NCI-H345 treated with DMSO at 0.1 percent for 48 hours (cell line): ENCODE measurements around the gene QSOX2.

Experiments
- DNase-seq: peaks from one replicate; lab custom pipeline; 2025; ENCODE audit not compliant: unreplicated experiment; lab: John Stamatoyannopoulos, UW

The QSOX2 gene

DNA sequence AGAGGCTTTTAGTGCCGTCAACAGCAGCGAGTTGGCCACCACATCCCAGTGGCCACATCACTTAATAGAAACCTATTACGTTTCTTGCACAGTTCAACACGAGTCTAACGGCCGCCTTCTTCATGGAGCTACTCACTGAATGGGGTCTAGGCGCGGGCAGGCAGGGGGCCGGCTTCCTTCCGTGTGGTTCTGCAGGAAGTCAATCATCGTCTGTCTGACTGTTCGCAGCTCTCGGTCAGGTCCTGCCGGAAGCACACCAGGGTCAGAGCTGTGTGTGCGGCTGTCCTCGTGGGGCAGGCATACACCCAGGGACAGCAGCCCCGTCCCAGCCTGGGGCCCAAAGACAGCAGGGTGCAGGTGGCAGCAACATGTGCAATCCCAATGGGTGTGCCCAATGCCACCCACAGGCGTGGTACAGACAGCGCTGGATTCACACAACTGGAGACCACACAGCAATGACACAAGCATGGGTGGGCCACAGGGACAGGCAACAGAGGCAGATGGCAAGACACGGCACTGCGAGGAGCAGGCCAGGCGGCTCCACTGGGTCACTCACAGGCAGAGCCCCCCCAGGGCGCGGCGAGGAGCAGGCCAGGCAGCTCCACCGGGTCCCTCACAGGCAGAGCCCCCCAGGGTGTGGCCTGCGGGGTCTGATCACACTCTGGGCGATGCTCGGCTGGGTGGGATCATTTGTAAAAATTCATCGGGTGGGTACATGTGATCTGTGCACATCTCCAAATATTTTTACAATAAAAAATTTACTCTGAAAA is 21.6 kb downstream of the QSOX2 start:
- no peak for DNase-seq

DNA sequence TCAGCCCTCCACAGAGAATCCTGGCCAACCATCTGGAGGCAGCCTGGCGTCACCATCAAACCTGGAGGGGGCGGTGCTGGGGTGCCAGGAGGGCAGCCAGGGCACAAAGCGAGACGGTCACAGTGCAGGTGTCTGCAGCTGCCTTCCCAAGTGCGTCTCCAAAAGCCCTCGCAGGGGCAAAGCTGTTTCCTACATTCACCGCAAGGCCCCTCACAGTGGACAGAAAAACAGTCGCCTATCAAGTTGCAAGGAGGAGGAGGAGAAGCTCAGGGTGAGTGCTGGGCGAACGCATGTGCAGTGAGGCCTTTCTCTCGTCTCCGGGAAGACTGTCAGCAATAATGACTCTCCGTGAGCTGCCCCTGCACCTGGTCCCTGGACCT is 22.7 kb downstream of the QSOX2 start:
- DNase-seq = no peak

DNA sequence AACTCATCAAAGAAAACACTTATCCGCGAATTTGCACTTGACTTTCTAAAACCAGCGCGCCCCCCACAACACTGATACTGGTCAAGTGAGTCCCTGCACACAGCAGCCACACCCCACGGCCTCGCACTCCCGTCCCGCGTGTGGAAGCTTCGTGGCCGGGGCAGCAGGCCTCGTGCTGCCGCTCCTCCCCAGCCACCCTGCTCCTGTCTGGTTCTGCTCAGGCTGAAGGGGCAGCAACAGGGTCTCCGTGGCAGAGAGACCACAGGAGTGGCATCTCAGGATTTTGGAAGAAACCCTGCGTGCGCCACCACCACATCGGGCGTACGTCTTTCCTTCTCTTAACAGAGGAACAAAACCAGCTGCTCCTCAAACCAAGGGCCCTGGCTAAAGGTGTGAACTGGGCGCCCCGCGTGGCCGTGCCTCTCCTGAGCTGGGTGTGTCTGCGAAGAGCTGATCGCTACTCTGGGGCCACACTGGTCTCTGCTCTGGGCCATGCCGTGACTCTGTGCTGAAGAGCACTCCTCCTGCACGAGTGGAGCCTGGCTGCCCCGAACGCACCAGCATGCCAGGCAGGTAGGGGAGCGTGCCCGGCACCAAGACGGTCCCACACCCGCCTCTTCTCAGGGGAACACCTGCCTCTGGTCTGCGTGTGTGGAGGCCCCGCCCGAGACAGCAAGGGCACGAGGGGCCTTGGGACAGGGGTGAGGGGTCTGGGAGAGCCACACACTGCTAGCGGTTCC is 23.3 kb downstream of the QSOX2 start:
- DNase-seq = no peak

DNA sequence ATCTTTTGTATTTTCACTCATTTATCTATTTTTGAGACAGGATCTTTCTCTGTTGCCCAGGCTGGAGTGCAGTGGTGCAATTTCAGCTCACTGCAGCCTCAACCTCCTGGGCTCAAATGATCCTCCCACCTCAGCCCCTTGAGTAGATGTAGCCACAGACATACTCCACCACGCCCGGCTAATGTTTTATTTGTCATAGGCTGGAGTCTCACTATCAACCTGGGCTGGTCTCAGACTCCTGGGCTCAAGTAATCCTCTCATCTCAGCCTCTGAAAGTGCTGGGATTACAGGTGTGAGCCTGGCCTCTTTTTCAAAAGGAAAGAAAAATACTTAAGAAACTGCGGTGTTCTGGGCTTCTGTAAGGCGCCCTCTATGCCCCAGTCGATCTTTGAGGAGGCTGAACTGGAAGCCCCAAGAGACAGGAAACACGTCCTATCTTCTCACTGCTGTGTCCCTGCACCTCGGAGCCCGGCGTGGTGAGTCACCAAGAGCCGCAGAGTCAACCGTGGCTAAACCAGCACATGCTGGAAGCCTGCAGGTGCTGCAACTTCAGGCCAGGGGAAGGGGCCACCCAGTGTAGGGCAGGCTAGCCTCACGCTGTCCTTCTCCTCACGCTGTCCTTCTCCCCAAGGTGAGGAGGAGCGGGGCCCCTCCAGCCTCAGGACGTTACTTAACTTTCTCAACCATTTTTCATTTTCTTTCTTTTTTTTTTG is 25.4 kb downstream of the QSOX2 start:
- no peak for DNase-seq

DNA sequence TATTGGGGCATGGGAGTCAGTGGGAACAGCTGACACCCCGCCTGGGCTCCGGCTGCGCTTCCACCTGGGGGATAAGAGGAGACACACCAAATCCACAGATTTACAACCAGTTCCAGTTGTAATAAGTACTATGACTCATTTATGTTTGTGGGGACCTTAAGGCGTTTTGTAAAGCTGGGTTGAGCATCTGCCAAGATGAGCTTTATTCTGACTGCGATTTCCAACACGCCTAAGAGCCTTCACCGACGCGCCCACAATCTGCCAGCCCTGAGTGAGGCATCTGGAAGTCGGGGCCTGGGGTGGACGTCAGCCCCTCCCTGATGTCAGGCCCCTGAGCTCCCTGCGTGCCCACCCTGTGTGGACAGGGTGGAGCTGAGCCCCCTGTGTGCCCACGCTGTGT is 26.3 kb downstream of the QSOX2 start:
- no peak for DNase-seq

DNA sequence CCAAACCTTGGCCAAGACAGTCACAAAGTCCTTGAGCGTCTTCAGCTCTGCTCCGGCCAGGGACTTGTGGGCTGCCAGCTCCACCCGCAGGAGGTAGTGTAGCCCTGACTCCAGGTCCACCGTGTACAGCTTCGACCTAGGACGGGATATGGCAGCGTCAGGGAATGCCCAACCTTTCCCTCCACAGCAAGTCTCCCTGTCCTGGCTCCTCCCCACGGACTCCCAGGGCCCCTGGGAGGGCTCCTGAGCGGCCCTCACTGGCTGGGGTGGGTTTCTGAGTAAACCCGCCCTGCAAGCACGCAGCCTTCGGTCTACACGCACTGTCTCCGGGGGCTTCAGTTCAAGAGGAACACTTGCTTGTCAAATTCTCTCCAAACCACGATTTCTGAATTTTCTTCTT is 26.9 kb downstream of the QSOX2 start:
- no peak for DNase-seq

DNA sequence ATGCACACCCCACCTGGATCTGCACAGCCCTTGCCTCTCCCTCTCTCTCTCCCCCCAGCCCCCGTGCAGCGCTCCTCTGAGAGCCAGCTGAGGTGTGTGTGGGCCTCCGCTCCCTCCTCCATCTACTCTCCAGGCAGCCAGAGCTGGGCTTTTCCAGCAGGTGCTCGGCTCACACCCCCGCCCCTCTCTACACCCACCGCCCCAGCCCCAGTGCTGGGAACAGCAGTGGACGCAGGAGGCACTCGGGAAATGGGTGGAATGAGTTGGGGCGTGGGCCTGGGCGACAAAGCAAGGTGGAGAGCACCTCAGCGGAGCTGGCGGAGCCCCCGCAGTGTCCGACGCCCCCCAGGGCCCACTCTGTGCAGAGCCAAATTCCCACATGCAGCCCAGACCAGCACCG is 27.3 kb downstream of the QSOX2 start:
- DNase-seq = no peak

DNA sequence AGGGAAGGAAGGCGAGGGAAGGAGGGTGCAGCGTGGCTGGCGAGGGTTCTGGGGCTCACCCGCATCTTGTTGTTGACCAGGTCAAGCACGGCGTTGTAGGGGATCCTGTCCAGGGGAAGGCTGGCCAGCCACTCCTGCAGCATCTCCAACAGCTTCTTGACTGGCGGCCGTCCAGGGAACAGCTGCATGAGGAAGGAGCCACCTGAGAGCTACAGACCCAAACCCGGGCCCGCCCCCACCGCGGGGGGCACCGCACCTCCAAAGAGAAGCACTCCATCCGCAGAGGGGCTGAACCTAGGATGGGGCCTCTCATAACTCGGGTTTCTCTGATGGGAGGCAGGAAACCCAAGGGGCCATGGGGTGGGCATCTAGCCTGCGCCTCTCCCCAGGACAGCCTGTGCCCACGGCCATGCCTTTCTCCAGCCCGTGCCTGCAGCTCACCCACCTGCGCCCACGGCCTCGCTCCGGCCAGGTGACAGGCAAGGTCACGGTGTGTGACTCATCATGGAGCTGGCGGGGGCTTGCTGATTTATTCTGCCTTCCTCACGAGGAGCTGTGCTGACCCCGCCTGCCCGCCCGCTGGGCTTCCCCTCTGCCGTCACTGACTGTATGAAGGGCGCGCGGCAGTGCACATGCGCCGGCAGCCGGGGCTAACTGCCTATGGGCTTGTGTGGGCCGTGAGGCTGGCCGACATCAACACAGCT is 28.9 kb downstream of the QSOX2 start:
- no peak for DNase-seq

DNA sequence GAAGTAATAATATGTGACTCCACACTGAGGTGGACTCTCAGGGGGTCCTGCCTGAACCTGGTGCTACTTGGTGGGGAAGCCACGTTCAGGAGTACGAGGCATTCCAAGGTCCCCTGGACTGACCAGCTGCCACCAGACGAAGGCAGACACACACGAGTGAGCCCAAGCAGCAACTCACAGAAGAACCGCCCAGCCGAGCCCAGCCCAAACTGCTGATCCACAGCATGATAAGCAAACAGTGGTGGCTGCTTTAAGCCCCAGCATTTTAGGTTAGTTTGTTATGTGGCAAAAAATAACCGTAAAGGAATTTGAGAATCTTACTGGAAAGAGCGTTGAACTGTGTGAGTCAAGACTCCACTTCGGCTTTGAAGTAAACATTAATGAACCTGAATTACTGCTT is 31.9 kb downstream of the QSOX2 start:
- DNase-seq = no peak

DNA sequence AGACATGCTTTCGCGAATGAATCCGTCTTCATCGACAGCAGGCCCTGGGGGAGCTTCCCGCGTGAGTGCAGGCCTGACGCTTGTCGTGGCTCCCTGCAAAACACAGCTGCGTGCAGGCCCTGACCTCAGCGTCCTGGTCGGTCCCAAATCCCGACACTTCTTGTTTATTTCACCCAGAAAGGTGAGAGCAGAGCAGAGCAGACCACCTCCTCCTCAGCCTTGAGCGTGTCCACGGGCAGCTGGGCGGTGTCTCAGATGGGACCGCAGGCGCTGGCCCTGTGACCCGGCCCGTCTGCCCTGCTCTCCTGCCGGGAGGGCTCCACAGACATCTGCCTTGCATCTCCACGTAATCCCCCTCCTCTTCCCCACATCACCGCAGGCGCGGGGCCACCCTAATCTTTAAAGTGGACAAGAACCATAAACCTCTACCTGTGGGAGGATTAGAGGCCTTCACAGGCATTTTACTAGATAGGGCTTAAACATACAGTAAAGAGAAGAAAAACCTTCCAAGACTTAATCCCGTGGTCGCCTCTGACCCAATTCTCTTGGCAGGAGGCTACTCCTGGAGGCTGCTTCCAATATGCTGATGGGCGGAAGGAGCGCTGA is 33.2 kb downstream of the QSOX2 start:
- no peak for DNase-seq

DNA sequence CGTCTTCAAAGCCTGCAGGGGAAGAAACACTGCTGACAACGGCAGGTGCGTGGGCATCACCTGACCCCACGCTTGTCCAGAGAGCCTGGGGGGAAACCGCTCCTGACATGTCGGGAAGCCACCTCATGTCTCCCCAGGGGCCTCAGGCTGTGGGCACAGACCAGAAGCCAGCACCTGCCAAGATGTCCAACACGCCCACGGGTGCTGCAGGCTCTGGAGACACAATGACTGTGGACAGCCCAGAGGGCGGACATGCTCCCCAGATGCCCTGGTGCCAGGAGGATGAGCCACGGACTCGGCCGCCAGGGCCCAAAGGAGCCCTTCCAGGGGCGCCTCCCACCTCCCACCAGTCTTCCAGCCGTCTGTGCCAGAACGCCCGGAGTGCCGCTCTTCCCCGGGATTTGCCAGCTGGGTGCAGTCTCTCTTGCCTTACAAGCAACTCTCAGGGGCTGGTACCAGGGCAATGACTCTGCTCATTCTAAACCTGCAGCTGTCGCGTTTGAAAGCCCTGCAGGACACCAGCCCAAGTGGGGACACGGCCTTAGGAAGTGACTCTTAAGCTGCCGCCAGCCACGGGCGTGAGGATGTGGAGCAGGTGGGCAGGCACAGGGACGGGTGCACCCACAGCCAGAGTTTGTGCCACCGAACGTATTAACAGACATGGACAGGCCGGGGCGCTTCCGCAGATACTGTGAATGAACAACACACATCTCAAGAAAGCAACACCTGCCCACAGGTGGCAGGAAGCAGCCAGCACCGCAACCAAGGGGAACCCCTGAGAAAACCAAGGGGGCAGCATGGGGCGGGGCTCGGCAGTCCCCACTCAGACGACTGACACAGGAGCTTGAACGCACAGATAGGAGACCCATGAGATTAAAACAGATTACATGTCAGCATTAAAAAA is 33.9 kb downstream of the QSOX2 start:
- DNase-seq = no peak

DNA sequence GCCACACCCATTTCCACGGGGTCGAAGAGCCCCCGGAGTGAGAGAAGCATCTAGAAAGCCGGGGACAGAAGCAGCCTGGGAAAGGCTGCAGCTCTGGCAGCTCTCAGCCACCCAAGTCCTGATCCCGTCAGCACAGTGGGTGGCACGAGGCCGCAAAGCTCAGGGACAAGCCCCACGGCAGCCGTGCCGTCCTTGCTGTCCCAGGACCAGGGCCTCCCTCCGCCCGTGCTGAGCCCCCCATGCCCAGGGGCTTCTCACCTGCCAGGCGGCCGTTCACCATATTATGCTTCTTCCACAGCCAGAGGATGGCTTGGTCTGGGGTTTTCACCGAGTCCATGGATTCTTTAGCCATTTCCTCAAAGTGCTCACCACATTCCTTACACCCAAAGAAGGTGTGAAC is 34.6 kb downstream of the QSOX2 start:
- no peak for DNase-seq

DNA sequence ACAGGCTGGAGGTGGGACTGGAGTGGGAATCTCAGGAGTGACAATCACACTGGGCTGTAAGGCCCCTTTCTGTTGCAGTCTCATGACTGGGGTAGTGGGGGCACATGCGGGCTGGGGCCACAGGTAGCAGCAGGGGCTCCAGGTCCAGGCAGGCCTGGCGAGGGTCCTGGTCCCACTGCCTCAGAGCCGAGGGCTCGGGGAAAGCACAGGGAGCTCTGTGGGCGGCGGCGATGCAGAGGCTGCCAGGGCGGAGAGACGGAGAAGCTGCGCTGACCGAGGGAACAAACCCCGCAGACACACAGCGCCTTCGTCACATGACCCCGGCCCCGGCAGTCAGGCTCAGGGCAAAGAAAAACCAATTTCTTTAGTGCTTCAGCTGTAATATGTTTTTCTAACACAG is 35.3 kb downstream of the QSOX2 start:
- no peak for DNase-seq

DNA sequence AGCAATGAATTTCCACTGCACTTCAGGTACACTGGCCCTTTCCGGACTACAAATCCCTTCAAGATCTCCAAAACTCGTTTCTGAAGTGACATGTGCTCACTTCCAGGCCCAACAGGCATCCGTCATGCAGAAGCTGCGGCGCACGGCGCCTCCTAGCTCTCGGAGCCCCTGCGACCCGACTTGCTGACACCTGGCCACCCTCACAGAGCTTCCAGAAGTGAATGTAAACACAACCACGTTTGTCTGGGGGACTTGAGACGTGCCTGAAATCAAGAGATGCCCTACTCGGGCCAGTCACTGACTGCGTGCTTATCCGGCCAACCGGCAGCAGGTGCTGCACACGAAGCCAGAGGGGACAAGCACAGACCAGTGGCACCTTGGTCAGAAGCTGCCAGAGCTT is 35.8 kb downstream of the QSOX2 start:
- DNase-seq = no peak

DNA sequence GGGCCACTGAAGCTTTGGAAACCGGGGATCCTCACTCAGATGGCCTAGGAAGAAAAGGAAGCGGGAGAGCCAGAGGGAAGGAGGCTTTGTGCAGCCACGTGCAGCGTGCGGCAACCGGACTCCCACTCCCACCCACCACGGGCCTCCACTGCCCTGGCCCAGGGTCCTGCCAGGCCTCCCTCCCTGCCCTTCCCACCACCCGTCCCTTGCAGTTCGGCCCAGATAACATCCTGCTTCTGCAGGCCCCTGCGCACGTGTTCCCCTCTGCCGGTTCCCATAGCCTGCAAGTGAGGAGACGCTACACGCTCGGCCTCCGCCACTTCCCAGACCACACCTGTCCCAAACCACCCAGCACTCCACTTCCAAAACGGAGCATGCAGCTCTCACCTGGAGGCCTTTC is 36.4 kb downstream of the QSOX2 start:
- DNase-seq = no peak

DNA sequence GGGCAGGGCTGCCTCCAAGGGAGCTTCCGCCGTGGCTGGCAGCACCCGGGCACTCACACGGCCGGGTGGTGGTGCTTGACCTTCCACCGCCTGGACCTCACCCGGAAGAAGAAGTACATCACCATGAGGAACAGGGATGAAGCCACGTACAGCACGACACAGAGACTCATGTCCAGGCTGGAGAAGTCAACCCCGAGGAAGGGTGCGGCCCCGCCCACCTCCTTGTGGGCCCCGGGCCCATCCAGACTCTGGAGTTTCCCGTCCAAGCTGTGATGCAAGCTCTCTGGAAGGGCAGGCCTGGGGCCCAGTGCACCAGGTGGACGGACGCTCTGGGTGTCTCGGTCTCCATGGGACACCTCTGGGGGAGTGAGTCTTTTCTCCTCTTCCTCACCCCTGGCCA is 36.9 kb downstream of the QSOX2 start:
- DNase-seq = no peak

DNA sequence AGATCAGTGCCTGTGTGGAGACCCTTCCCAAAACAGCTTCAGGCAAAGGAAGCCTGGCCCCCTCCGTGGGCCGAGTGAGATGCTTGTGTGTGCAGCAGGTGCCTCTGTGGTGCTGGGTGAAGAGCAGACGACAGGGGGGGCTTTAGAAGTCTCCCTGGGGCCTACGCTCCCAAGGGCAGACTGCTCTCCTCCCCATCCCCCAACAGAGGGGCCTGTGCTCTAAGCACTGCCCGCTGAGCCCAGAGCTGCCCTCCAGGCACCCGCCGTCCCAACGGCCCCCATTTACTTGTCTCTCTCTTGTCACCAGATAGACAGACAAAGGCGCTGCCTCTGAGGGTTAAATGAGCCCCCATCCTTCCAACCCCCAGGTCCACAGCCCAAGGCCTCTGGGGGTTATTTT is 38.0 kb downstream of the QSOX2 start:
- no peak for DNase-seq

DNA sequence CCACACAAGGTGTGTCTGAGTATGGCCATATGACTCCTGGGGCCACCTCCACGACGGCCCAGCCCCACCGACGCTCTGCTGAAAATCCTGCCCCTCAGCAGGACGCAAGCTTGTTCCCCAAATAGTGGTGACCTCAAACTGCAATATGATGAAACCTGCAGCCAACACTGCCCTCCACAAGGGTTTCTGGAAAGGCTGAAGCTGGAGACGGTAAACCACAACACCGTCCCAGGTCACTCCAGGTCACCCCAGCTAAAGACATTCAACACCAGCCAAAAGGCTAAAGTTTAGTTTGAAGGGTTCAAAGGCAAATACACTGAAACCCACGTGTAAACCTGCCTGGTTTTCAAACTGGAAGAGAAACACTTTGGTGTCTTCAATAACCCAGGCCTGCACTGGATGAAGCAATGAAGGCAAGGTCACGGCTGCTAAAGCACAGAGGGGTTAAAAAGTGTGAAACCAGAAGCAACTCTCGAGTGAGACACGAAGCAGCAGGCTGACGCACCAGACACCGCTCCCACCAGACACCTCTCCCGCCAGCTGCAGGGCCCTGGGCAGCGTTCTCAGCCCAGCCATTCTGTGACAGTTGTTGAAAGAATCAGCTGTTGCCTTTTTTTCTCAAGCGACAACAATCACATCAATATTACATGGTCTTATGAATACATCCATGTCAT is 38.9 kb downstream of the QSOX2 start:
- no peak for DNase-seq

DNA sequence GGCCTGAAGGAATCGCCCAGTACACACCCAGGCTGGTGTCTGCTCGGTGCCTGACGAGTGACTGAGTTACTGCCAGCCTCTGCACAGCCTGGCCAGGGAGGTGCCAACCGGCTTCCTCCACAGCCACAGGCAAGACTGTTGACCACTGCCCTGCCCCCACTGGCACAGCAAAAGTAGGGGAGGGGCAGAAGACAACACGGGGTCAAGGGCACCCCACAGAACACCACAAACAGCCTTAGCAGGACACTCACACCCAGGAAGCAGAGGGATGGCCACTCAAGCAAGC is 40.0 kb downstream of the QSOX2 start:
- no peak for DNase-seq
